HG03460 (cell line): ENCODE data around the gene RBL2.

ENCODE experiments used
- ATAC-seq: cut with Tn5 transposase; IDR thresholded peaks from one replicate; pipeline ENCODE4 v1.9.1; 2021; ENCODE audit not compliant: unreplicated experiment

Gene RBL2

GRCh38 chr16:53446090-53446489 is 11.8 kb downstream of the RBL2 start:
- no peak for ATAC-seq

- ATAC-seq: no peak
Measured at GRCh38 chr16:53449816-53450517, 15.7 kb downstream of the RBL2 start.

GRCh38 chr16:53453928-53454327 is 19.7 kb downstream of the RBL2 start:
- no peak for ATAC-seq

- ATAC-seq: no peak
Measured at GRCh38 chr16:53456625-53457024, 22.4 kb downstream of the RBL2 start.

GRCh38 chr16:53457670-53458069 is 23.4 kb downstream of the RBL2 start:
- peak; percentile 100 for ATAC-seq

- ATAC-seq: no peak
Measured at GRCh38 chr16:53458635-53459034, 24.4 kb downstream of the RBL2 start.

- ATAC-seq: no peak
Measured at GRCh38 chr16:53465606-53466280, 31.5 kb downstream of the RBL2 start.

GRCh38 chr16:53476867-53477266 is 42.6 kb downstream of the RBL2 start:
- ATAC-seq: no peak

GRCh38 chr16:53478965-53479364 is 44.7 kb downstream of the RBL2 start:
- ATAC-seq: no peak

- ATAC-seq: no peak
Measured at GRCh38 chr16:53480394-53480793, 46.1 kb downstream of the RBL2 start.

- no peak for ATAC-seq
Measured at GRCh38 chr16:53482123-53482522, 47.9 kb downstream of the RBL2 start.

GRCh38 chr16:53484542-53484941 is 50.3 kb downstream of the RBL2 start:
- no peak for ATAC-seq

GRCh38 chr16:53486230-53486629 is 52.0 kb downstream of the RBL2 start:
- no peak for ATAC-seq

GRCh38 chr16:53489755-53490154 is 55.5 kb downstream of the RBL2 start:
- ATAC-seq: no peak

- no peak for ATAC-seq
Measured at GRCh38 chr16:53492503-53492902, 58.2 kb downstream of the RBL2 start.

GRCh38 chr16:53494636-53495035 is 60.4 kb downstream of the RBL2 start:
- ATAC-seq: no peak

GRCh38 chr16:53495325-53495724 is 61.1 kb downstream of the RBL2 start:
- ATAC-seq: no peak

- no peak for ATAC-seq
Measured at GRCh38 chr16:53498984-53499383, 64.7 kb downstream of the RBL2 start.

- no peak for ATAC-seq
Measured at GRCh38 chr16:53501216-53501859, 67.1 kb downstream of the RBL2 start.

- ATAC-seq: peak; percentile 26
Measured at GRCh38 chr16:53502331-53503269, 68.3 kb downstream of the RBL2 start, which contains the start of gene AKTIP. Gene AKTIP, minus strand, starts transcription at chr16:53503209. Its CDS starts 2,950 bp downstream, at chr16:53500259.
